ENCODE results near the gene CCDC171. TPM values are rescaled to one million over a fixed set of nuclear protein-coding genes. Genes with fewer than 3 reads are reported as not detected.

Gene CCDC171
- polyA plus RNA-seq, 1 donor from 2014 or later: 9.1 TPM

Small RNAs within 50 kb of the gene (small RNA-seq; reads per million reads assigned to genes)
- gene AL513423.1 (0 reads per million in 3 experiments), gene HMGN2P16 (0 reads per million in 3 experiments), gene RN7SL98P (0 reads per million in 3 experiments), gene RNU6-14P (0.69 to 1.6 (median 1.4) reads per million in 3 experiments), gene RNU6-246P (0 to 0.08 (median 0) reads per million in 3 experiments)

Other genes with a start within 250 kb of the CCDC171 start
- 2.8 and 2.9 TPM in 2 replicates for gene TTC39B, start 245.8 kb upstream of the CCDC171 start, polyA plus RNA-seq
- gene SNAPC3, start 130.2 kb upstream of the CCDC171 start, polyA plus RNA-seq: 96.6 and 107 TPM in 2 replicates
- 304 and 339 TPM in 2 replicates for gene PSIP1, start 42.1 kb upstream of the CCDC171 start, polyA plus RNA-seq